WTC11 (cell line): Measurements from ENCODE around the gene CNPY1.

Experiments used
- GRHL2 ChIP-seq: fragments of 250-450 bp; sonication (Bioruptor Pico); IDR thresholded peaks from 2 replicates; pipeline ENCODE4 v1.8.0; 2022; ENCODE audit warnings: mild to moderate bottlenecking, moderate library complexity; ENCODE audit not compliant: insufficient replicate concordance, severe bottlenecking
- TEAD4 ChIP-seq: sonication (generic); formaldehyde crosslinking; IDR thresholded peaks from 2 replicates; pipeline ENCODE4 v1.8.0; 2022; ENCODE audit warnings: mild to moderate bottlenecking, missing genetic modification reagents
- ZBTB21 ChIP-seq: sonication (generic); formaldehyde crosslinking; IDR thresholded peaks from 2 replicates; pipeline ENCODE4 v1.8.1; 2023; ENCODE audit warnings: mild to moderate bottlenecking, missing genetic modification reagents, borderline replicate concordance

- no peak for TF ChIP-seq TEAD4 (CRISPR knock-in tag)
- TF ChIP-seq GRHL2 (CRISPR knock-in tag): no peak
- TF ChIP-seq ZBTB21 (CRISPR knock-in tag): no peak
These were observed 82.2 kb downstream of the CNPY1 start for GRCh38 chr7:155464183-155464582.
